H1 (cell line): ENCODE data around the gene CAMTA1. TPM values are rescaled to one million over a fixed set of nuclear protein-coding genes. Genes with fewer than 3 reads are reported as not detected.

Source experiments
- CTCF ChIA-PET: fragments of 300-600 bp; sonication (Branson Sonifier 250); formaldehyde crosslinking; loops from one replicate; lab custom pipeline; 2021; ENCODE audit not compliant: partially characterized antibody; lab: Charles Lee
- POLR2A ChIA-PET: fragments of 300-600 bp; sonication (Branson Sonifier 250); formaldehyde crosslinking; loops from one replicate; lab custom pipeline; 2021; ENCODE audit warnings: inconsistent platforms; ENCODE audit not compliant: partially characterized antibody; lab: Charles Lee
- DNase-seq, 2 experiments: peaks; one replicate each; pipeline versions ENCODE4 v3.0.0 to v3.0.0-alpha.2; 2010 to 2022; ENCODE audit warnings: low spot score in 2 of 2, low read depth in 1 of 2, mixed read lengths in 1 of 2
- FAIRE-seq: peaks from 2 replicates; lab custom pipeline; 2011; peaks lifted over from hg19 to GRCh38; lab: Jason Lieb, UNC
- H2AFZ ChIP-seq: 2 replicates; pipeline ENCODE4 v1.8.1; 2012; ENCODE audit warnings: low read length, inconsistent platforms
- H2AK5ac ChIP-seq: 2 replicates; pipeline ENCODE4 v1.6.1; 2013; ENCODE audit warnings: low read depth, low read length
- H2BK120ac ChIP-seq: replicated peaks from 2 replicates; pipeline ENCODE3; 2013; ENCODE audit warnings: low read depth, low read length, inconsistent platforms
- H2BK12ac ChIP-seq: 2 replicates; pipeline ENCODE4 v1.6.1; 2013; ENCODE audit warnings: low read depth, low read length
- H2BK15ac ChIP-seq: 2 replicates; pipeline ENCODE4 v1.6.1; 2013; ENCODE audit warnings: low read length
- H2BK20ac ChIP-seq: 2 replicates; pipeline ENCODE4 v1.6.1; 2013; ENCODE audit warnings: low read length
- H2BK5ac ChIP-seq: 2 replicates; pipeline ENCODE4 v1.6.1; 2013; ENCODE audit warnings: low read depth, low read length
- H3K14ac ChIP-seq: 2 replicates; pipeline ENCODE4 v1.6.1; 2013; ENCODE audit warnings: inconsistent platforms; ENCODE audit not compliant: insufficient read length
- H3K18ac ChIP-seq: 2 replicates; pipeline ENCODE4 v1.6.1; 2013; ENCODE audit warnings: low read length; ENCODE audit errors: extremely low read depth
- H3K23ac ChIP-seq: 2 replicates; pipeline ENCODE4 v1.6.1; 2013; ENCODE audit warnings: inconsistent platforms; ENCODE audit not compliant: insufficient read length
- H3K23me2 ChIP-seq: 2 replicates; pipeline ENCODE4 v1.6.1; 2013; ENCODE audit warnings: low read depth, low read length
- H3K27ac ChIP-seq: 2 replicates; pipeline ENCODE4 v1.6.1; 2011; ENCODE audit warnings: low read depth, low read length, inconsistent platforms
- H3K27me3 ChIP-seq, 4 experiments: replicated peaks in 1 of 4; 1 replicate in 1 of 4; 2 replicates in 3 of 4; pipeline versions ENCODE4 v1.6.1 to v1.8.1; 2011 to 2013; ENCODE audit warnings: low read length in 3 of 4, mild to moderate bottlenecking in 3 of 4, inconsistent platforms in 2 of 4, mixed read lengths in 2 of 4, moderate library complexity in 1 of 4; ENCODE audit not compliant: control insufficient read depth in 3 of 4, insufficient read depth in 3 of 4; ENCODE audit errors: extremely low read depth in 1 of 4
- H3K36me3 ChIP-seq, 4 experiments: 2 replicates each; pipeline versions ENCODE4 v1.6.1 to v1.8.1; 2011 to 2013; ENCODE audit warnings: mild to moderate bottlenecking in 4 of 4, low read length in 3 of 4, moderate library complexity in 2 of 4, control low read depth in 1 of 4, inconsistent platforms in 1 of 4; ENCODE audit not compliant: insufficient read depth in 4 of 4, control insufficient read depth in 2 of 4
- H3K4ac ChIP-seq: replicated peaks from 2 replicates; pipeline ENCODE3; 2013; ENCODE audit warnings: low read length, low read depth, mixed read lengths, inconsistent platforms; ENCODE audit not compliant: insufficient read length
- H3K4me1 ChIP-seq, 4 experiments: replicated peaks in 1 of 4; 1 replicate in 1 of 4; 2 replicates in 3 of 4; pipeline versions ENCODE4 v1.6.1 to v1.8.1; 2011 to 2013; ENCODE audit warnings: low read length in 3 of 4, inconsistent platforms in 2 of 4, mixed read lengths in 1 of 4; ENCODE audit not compliant: insufficient read depth in 4 of 4, control insufficient read depth in 3 of 4
- H3K4me2 ChIP-seq, 2 experiments: 2 replicates each; pipeline versions ENCODE4 v1.6.1 to v1.8.1; 2011 to 2013; ENCODE audit warnings: low read depth in 2 of 2, low read length in 2 of 2, control low read depth in 1 of 2, inconsistent platforms in 1 of 2, mild to moderate bottlenecking in 1 of 2; ENCODE audit not compliant: insufficient read depth in 1 of 2
- H3K4me3 ChIP-seq, 4 experiments: fragments of 200-600, 300-600 bp in 1 of 4; sonication (generic), shearing (Covaris generic), sonication (Bioruptor Twin) in 1 of 4; 2 replicates each; pipeline versions ENCODE4 v1.5.1 to v1.8.1; 2011 to 2016; ENCODE audit warnings: low read length in 4 of 4, low read depth in 3 of 4, control low read depth in 2 of 4, inconsistent platforms in 2 of 4, mild to moderate bottlenecking in 2 of 4, mixed read lengths in 1 of 4, moderate library complexity in 1 of 4; ENCODE audit not compliant: insufficient read depth in 2 of 4; ENCODE audit errors: extremely low read depth in 1 of 4
- H3K56ac ChIP-seq: replicated peaks from 2 replicates; pipeline ENCODE3; 2013; ENCODE audit warnings: low read depth, mild to moderate bottlenecking, mixed read lengths, low read length, inconsistent platforms; ENCODE audit not compliant: insufficient read length
- H3K79me1 ChIP-seq: 2 replicates; pipeline ENCODE4 v1.6.1; 2013; ENCODE audit warnings: low read depth, low read length, control low read depth
- H3K79me2 ChIP-seq, 2 experiments: 2 replicates each; pipeline versions ENCODE4 v1.6.1 to v1.8.1; 2012 to 2013; ENCODE audit warnings: low read length in 2 of 2, mild to moderate bottlenecking in 2 of 2, inconsistent platforms in 1 of 2; ENCODE audit not compliant: insufficient read depth in 2 of 2, control insufficient read depth in 1 of 2
- H3K9ac ChIP-seq, 4 experiments: replicated peaks in 1 of 4; 1 replicate in 1 of 4; 2 replicates in 3 of 4; pipeline versions ENCODE4 v1.6.1 to v1.8.1; 2011 to 2013; ENCODE audit warnings: low read depth in 3 of 4, low read length in 3 of 4, control low read depth in 2 of 4, mild to moderate bottlenecking in 2 of 4, moderate library complexity in 2 of 4, inconsistent platforms in 1 of 4; ENCODE audit errors: extremely low read depth in 1 of 4
- H3K9me3 ChIP-seq, 2 experiments: 2 replicates each; pipeline versions ENCODE4 v1.6.1 to v1.8.1; 2012 to 2013; ENCODE audit warnings: mild to moderate bottlenecking in 2 of 2, moderate library complexity in 2 of 2, control low read depth in 1 of 2, inconsistent platforms in 1 of 2, low read depth in 1 of 2, low read length in 1 of 2, mixed read lengths in 1 of 2; ENCODE audit not compliant: insufficient read depth in 2 of 2
- H4K20me1 ChIP-seq, 2 experiments: replicated peaks in 1 of 2; 2 replicates each; pipeline versions ENCODE3 to v1.8.1; 2011 to 2013; ENCODE audit warnings: inconsistent platforms in 2 of 2, low read length in 2 of 2, mild to moderate bottlenecking in 1 of 2; ENCODE audit not compliant: insufficient read depth in 2 of 2, control insufficient read depth in 1 of 2
- H4K5ac ChIP-seq: 2 replicates; pipeline ENCODE4 v1.6.1; 2013; ENCODE audit warnings: low read length, low read depth, mixed read lengths, inconsistent platforms; ENCODE audit not compliant: insufficient read length
- H4K8ac ChIP-seq: 2 replicates; pipeline ENCODE4 v1.8.0; 2013; ENCODE audit warnings: mild to moderate bottlenecking, moderate library complexity, low read length, inconsistent platforms; ENCODE audit not compliant: insufficient read depth; ENCODE audit errors: extremely low read depth
- H4K91ac ChIP-seq: replicated peaks from 2 replicates; pipeline ENCODE3; 2013; ENCODE audit warnings: low read length, mixed read lengths, inconsistent platforms; ENCODE audit not compliant: insufficient read length
- ATF3 ChIP-seq: IDR thresholded peaks from 2 replicates; pipeline ENCODE4 v1.6.1; 2011; ENCODE audit warnings: low read depth, mild to moderate bottlenecking, low read length; ENCODE audit not compliant: insufficient read depth
- CHD2 ChIP-seq: IDR thresholded peaks from 2 replicates; pipeline ENCODE4 v1.6.1; 2012; ENCODE audit warnings: low read length, improper control_type of control experiment
- EZH2 ChIP-seq: fragments of 200-600 bp; sonication (generic); IDR thresholded peaks from 2 replicates; pipeline ENCODE4 v1.7.1; 2012; ENCODE audit warnings: low read depth, mild to moderate bottlenecking, moderate library complexity, low read length, inconsistent platforms; ENCODE audit not compliant: severe bottlenecking
- KDM1A ChIP-seq: fragments of 200-600, 300-600 bp; sonication (generic); IDR thresholded peaks from 2 replicates; pipeline ENCODE4 v1.7.1; 2016; ENCODE audit warnings: mild to moderate bottlenecking, low read length, borderline replicate concordance
- MAX ChIP-seq: IDR thresholded peaks from 2 replicates; pipeline ENCODE4 v1.6.1; 2012; ENCODE audit warnings: inconsistent platforms
- POU5F1 ChIP-seq: IDR thresholded peaks from 2 replicates; pipeline ENCODE4 v1.6.1; 2011; ENCODE audit warnings: low read depth, mild to moderate bottlenecking, low read length, moderate library complexity
- RNF2 ChIP-seq: fragments of 200-900, 300-1000 bp; sonication (generic); IDR thresholded peaks from 2 replicates; pipeline ENCODE4 v1.7.1; 2016; ENCODE audit warnings: borderline replicate concordance, low read depth, mild to moderate bottlenecking, antibody characterized with exemption, low read length; ENCODE audit not compliant: poor library complexity, severe bottlenecking; ENCODE audit errors: missing control alignments
- TAF1 ChIP-seq: IDR thresholded peaks from 2 replicates; pipeline ENCODE4 v1.6.1; 2011; ENCODE audit warnings: mild to moderate bottlenecking, low read depth, low read length
- TBP ChIP-seq: IDR thresholded peaks from 2 replicates; pipeline ENCODE4 v1.6.1; 2011; ENCODE audit warnings: low read depth, low read length, improper control_type of control experiment
- TCF12 ChIP-seq: IDR thresholded peaks from 2 replicates; pipeline ENCODE4 v1.6.1; 2011; ENCODE audit warnings: low read depth, mild to moderate bottlenecking, low read length
- TEAD4 ChIP-seq: IDR thresholded peaks from 2 replicates; pipeline ENCODE4 v1.6.1; 2012; ENCODE audit warnings: low read depth, low read length, inconsistent platforms, mixed read lengths
- ZNF274 ChIP-seq: IDR thresholded peaks from 2 replicates; pipeline ENCODE4 v1.7.0; 2012; ENCODE audit warnings: low read length, borderline replicate concordance; ENCODE audit errors: extremely low read depth
- WGBS, 2 experiments: shearing (Covaris generic) in 1 of 2; methylation state at CpG; one replicate each; pipeline versions ENCODE4 v1.1.6 to v1.1.7; 2013 to 2015; ENCODE audit warnings: low lambda C conversion rate in 2 of 2, mixed read lengths in 2 of 2, inconsistent platforms in 1 of 2, low coverage in 1 of 2, missing lambda C conversion rate in 1 of 2; ENCODE audit not compliant: insufficient replicate concordance in 2 of 2, insufficient coverage in 1 of 2, insufficient read length in 1 of 2; ENCODE audit errors: extremely low coverage in 1 of 2, missing lambda C conversion rate in 1 of 2; 5-methylcytosine and 5-hydroxymethylcytosine counted together
- polyA plus RNA-seq, 7 experiments: library from polyadenylated mRNA; depleted of rRNA in 3 of 7; stranded (reverse) in 5 of 7; unstranded in 2 of 7; fragments of >200 nt in 5 of 7; fragments of 200-250 nt in 2 of 7; gene quantifications; 1 replicate in 5 of 7; 2 replicates in 1 of 7; 4 replicates in 1 of 7; pipeline versions ENCODE4 v1.2.1 to v1.2.3, GENCODE V29; 2011 to 2013; ENCODE audit warnings: missing spikeins in 2 of 7, mixed read lengths in 2 of 7
- total RNA-seq: library from RNA; stranded (reverse); fragmentation: NEBNext Ultra II Directional; extraction: Animal tissue kit (Norgen Biotek cat#: 25700); gene quantifications from 2 replicates; pipeline ENCODE4 v1.2.1, GENCODE V29; 2021

CAMTA1 gene
- total and polyA plus RNA-seq, 2 of the 8 experiments (the other 6 are each of a cell fraction or from before 2014, with no cell fraction given) = 65.0 to 119 TPM

- Histone ChIP-seq H2AK5ac (no peak overlapping the region), H2BK5ac (no peak overlapping the region), H3K4me1 (peaks cover 0 to 4% (median 0%) of the 10 kb centered on the region in 4 experiments; a peak in 1 of 7 replicates), H3K27ac (no peak overlapping the region), H3K9ac (no peak overlapping the region), H3K56ac (no peak overlapping the region), H3K23me2 (peaks cover 12% of the 10 kb centered on the region), H3K9me3 (peaks cover 0 to 9% of the 10 kb centered on the region in 2 experiments; a peak in 1 of 4 replicates), H3K36me3 (no peaks in the 10 kb centered on the region; a peak in 1 of 8 replicates), H4K20me1 (peaks cover 0 to 12% of the 10 kb centered on the region in 2 experiments), H2BK120ac (no peak overlapping the region), H3K79me1 (no peaks in the 10 kb centered on the region), H3K27me3 (no peaks in the 10 kb centered on the region), H2BK20ac (no peak overlapping the region), H2AFZ (no peak overlapping the region), H4K8ac (no peak overlapping the region), H4K5ac (no peak overlapping the region), H3K79me2 (peaks cover 0 to 10% of the 10 kb centered on the region in 2 experiments; a peak in 2 of 4 replicates), H2BK12ac (no peak overlapping the region), H3K18ac (no peak overlapping the region), H3K4me3 (no peak overlapping the region), H3K4ac (no peak overlapping the region), H2BK15ac (no peak overlapping the region), H3K4me2 (no peak overlapping the region), H3K23ac (no peak overlapping the region), H4K91ac (no peak overlapping the region), H3K14ac (no peak overlapping the region)
- POLR2A ChIA-PET = no interaction called here
- DNase-seq (no peak), FAIRE-seq (no peak)
- CTCF ChIA-PET = interaction anchor here (1.0 kb wide), 1 partner anchor 13 kb away, joined by 3 read pairs; no protein-coding TSS in a partner anchor
- WGBS, 2 experiments = 93% methylated on average over 15 of the region's 15 CpGs; no CpG with 5 or more reads in 1 of the 2 experiments
- no peak for TF ChIP-seq TEAD4
- TF ChIP-seq EZH2 = no peak
- no peak for TF ChIP-seq RNF2
- TF ChIP-seq POU5F1 = no peak
- TF ChIP-seq TCF12 = no peak
- TF ChIP-seq CHD2 = no peak
- TF ChIP-seq ATF3 = no peak
- TF ChIP-seq ZNF274 = no peak
- no peak for TF ChIP-seq KDM1A
- no peak for TF ChIP-seq TAF1
- no peak for TF ChIP-seq MAX
- TF ChIP-seq TBP = no peak
Measured at GRCh38 chr1:7106442-7107108, 321.3 kb downstream of the CAMTA1 start.
